Measurements from ENCODE around the gene C1QTNF6. TPM values are rescaled to one million over a fixed set of nuclear protein-coding genes. Genes with fewer than 3 reads are reported as not detected.

Gene C1QTNF6
- total RNA-seq, 1 experiment from 2014 or later = 15.2 TPM

- ATAC-seq = peak; percentile 33; the same call in 1 of the 2 replicates
Measured at GRCh38 chr22:37148031-37148651, 39.9 kb downstream of the C1QTNF6 start.

GRCh38 chr22:37147186-37147990 lies 40.7 kb downstream of the C1QTNF6 start:
- H3K36me3 ChIP-seq (ENCODE audit: control insufficient read depth in 1 of 2, insufficient read depth in 2 of 2, low read length in 2 of 2) = no peaks in the 10 kb centered on the region
- H4K20me1 ChIP-seq (ENCODE audit: insufficient read depth) = no peaks in the 10 kb centered on the region
- BruUV-seq (replicated peaks) = no TSS peak
- H3K27ac ChIP-seq (ENCODE audit: low read depth, low read length) = no peak overlapping the region
- ChIA-PET RAD21 (ENCODE audit: low non-redundant PET in 1 of 2, low total read pairs in 2 of 2, uncharacterized antibody in 2 of 2, unreplicated experiment in 2 of 2) (no interaction called here), POLR2A (no interaction called here), CTCF (no interaction called here)
- DNase-seq (ENCODE audit: low read depth, low spot score) (no peak), ATAC-seq (no peak)
- H3K4me1 ChIP-seq (ENCODE audit: control insufficient read depth in 1 of 2, insufficient read depth in 2 of 2, low read length in 2 of 2) = no peaks in the 10 kb centered on the region
- no peak overlapping the region for H3K4me3 ChIP-seq (replicated peaks in 1 of 2; ENCODE audit: low read depth in 1 of 2, low read length in 2 of 2)
- no peak overlapping the region for H3K4me2 ChIP-seq (ENCODE audit: low read length)
- H3K9ac ChIP-seq (ENCODE audit: low read length) = no peak overlapping the region
- no peaks in the 10 kb centered on the region for H3K79me2 ChIP-seq (ENCODE audit: insufficient read depth, low read length)
- no peaks in the 10 kb centered on the region for H3K9me2 ChIP-seq (ENCODE audit: insufficient read depth)
- peaks cover 0 to 4% of the 10 kb centered on the region in 2 experiments; a peak in 1 of 4 replicates for H3K9me3 ChIP-seq (ENCODE audit: control insufficient read depth in 1 of 2, insufficient read depth in 1 of 2, low read depth in 1 of 2, low read length in 2 of 2)
- H3K27me3 ChIP-seq (ENCODE audit: insufficient read depth, low read length) = no peaks in the 10 kb centered on the region
- no peak overlapping the region for H2AFZ ChIP-seq (ENCODE audit: low read depth, low read length, poor library complexity, severe bottlenecking)
- intact Hi-C loops (cut with micrococcal nuclease) = no loop called here
- TF ChIP-seq SIN3A (IDR thresholded peaks at IDR 0.05; ENCODE audit: low read depth) (no peak), JUND (IDR thresholded peaks at IDR 0.05) (no peak), ZFX (IDR thresholded peaks at IDR 0.05) (no peak), ZNF274 (IDR thresholded peaks at IDR 0.05; ENCODE audit: low read depth, low read length) (no peak), CEBPB (IDR thresholded peaks at IDR 0.05; ENCODE audit: low read depth) (no peak), POLR2A (IDR thresholded peaks at IDR 0.05; ENCODE audit: borderline replicate concordance, extremely low read depth, insufficient read depth, insufficient read length) (no peak), EZH2 (IDR thresholded peaks at IDR 0.05) (no peak), EZH2phosphoT487 (IDR thresholded peaks at IDR 0.05; ENCODE audit: borderline replicate concordance) (no peak), ELF1 (IDR thresholded peaks at IDR 0.05; ENCODE audit: borderline replicate concordance, low read depth) (no peak), ATF3 (IDR thresholded peaks at IDR 0.05) (no peak), REST (IDR thresholded peaks at IDR 0.05; ENCODE audit: low read depth) (no peak)

More at GRCh38 chr22:37148031-37148651, 39.9 kb downstream of the C1QTNF6 start:
- BruUV-seq (replicated peaks) = no TSS peak
- H3K27ac ChIP-seq (ENCODE audit: low read depth, low read length) = no peak overlapping the region
- no peak overlapping the region for H3K4me2 ChIP-seq (ENCODE audit: low read length)
- intact Hi-C loops (cut with micrococcal nuclease) = no loop called here
- H3K9ac ChIP-seq (ENCODE audit: low read length) = no peak overlapping the region
- ChIA-PET POLR2A (no interaction called here), RAD21 (ENCODE audit: low non-redundant PET in 1 of 2, low total read pairs in 2 of 2, uncharacterized antibody in 2 of 2, unreplicated experiment in 2 of 2) (no interaction called here), CTCF (no interaction called here)
- TF ChIP-seq TCF7L2 (IDR thresholded peaks at IDR 0.05; ENCODE audit: borderline replicate concordance, extremely low read depth, insufficient read depth, insufficient read length) = no peak
- no peak for TF ChIP-seq MAX (IDR thresholded peaks at IDR 0.05)
- TF ChIP-seq SIN3A (IDR thresholded peaks at IDR 0.05; ENCODE audit: low read depth) = no peak
- peak; percentile 27; the same call in 1 of the 2 replicates for TF ChIP-seq RAD21 (IDR thresholded peaks at IDR 0.05; ENCODE audit: low read depth)
- DNase-seq (ENCODE audit: low read depth, low spot score) = no peak
- H3K9me3 ChIP-seq (ENCODE audit: control insufficient read depth in 1 of 2, insufficient read depth in 1 of 2, low read depth in 1 of 2, low read length in 2 of 2) = peaks cover 0 to 4% of the 10 kb centered on the region in 2 experiments; a peak in 1 of 4 replicates
- no peaks in the 10 kb centered on the region for H3K4me1 ChIP-seq (ENCODE audit: control insufficient read depth in 1 of 2, insufficient read depth in 2 of 2, low read length in 2 of 2)
- no peaks in the 10 kb centered on the region for H3K36me3 ChIP-seq (ENCODE audit: control insufficient read depth in 1 of 2, insufficient read depth in 2 of 2, low read length in 2 of 2)
- H2AFZ ChIP-seq (ENCODE audit: low read depth, low read length, poor library complexity, severe bottlenecking) = no peak overlapping the region
- H3K9me2 ChIP-seq (ENCODE audit: insufficient read depth) = no peaks in the 10 kb centered on the region
- no peaks in the 10 kb centered on the region for H3K79me2 ChIP-seq (ENCODE audit: insufficient read depth, low read length)
- H4K20me1 ChIP-seq (ENCODE audit: insufficient read depth) = no peaks in the 10 kb centered on the region
- no peaks in the 10 kb centered on the region for H3K27me3 ChIP-seq (ENCODE audit: insufficient read depth, low read length)
- no peak overlapping the region for H3K4me3 ChIP-seq (replicated peaks in 1 of 2; ENCODE audit: low read depth in 1 of 2, low read length in 2 of 2)

Data from HCT116 (cell line).